K562 (cell line): ENCODE measurements around the gene KRT26. TPM values are rescaled to one million over a fixed set of nuclear protein-coding genes. Genes with fewer than 3 reads are reported as not detected.

ENCODE experiments used
- ATAC-seq: fragments of 200-7000 bp; cut with Tn5 transposase; 3 replicates; pipeline ENCODE4 v1.9.1; 2020; ENCODE audit warnings: moderate library complexity
- BruUV-seq: library from RNA; stranded (reverse); fragments of 400-500 nt; replicated peaks from 2 replicates; lab custom pipeline; 2021; lab: Mats Ljungman, UMichigan
- CTCF ChIA-PET: fragments of 300-600 bp; formaldehyde crosslinking; extraction: SDS; loops from one replicate; lab custom pipeline; 2021; ENCODE audit warnings: low intra/inter-chr PET ratio; lab: Yijun Ruan, JAX
- POLR2A ChIA-PET: fragments of 300-600, 350-650 bp; sonication (Branson Sonifier 250); formaldehyde crosslinking; extraction: SDS; loops from one replicate; lab custom pipeline; 2021; ENCODE audit warnings: antibody characterized with exemption, inconsistent platforms; lab: Yijun Ruan, JAX
- DNase-seq, 4 experiments: peaks; one replicate each; pipeline versions ENCODE4 v3.0.0 to v3.0.0-alpha.2; 2011 to 2018; ENCODE audit warnings: low spot score in 3 of 4, mixed read lengths in 3 of 4; ENCODE audit errors: extremely low read depth in 1 of 4
- FAIRE-seq: peaks from 2 replicates; lab custom pipeline; 2011; peaks lifted over from hg19 to GRCh38; lab: Jason Lieb, UNC
- H2AFZ ChIP-seq: 2 replicates; pipeline ENCODE4 v1.6.0; 2011; ENCODE audit warnings: low read depth, low read length, control low read depth, inconsistent platforms
- H3K27ac ChIP-seq: fragments of 200-600 bp; 3 replicates; pipeline ENCODE4 v1.8.0; 2011; ENCODE audit warnings: low read depth, mild to moderate bottlenecking, control low read depth, inconsistent platforms, low read length, moderate library complexity, mixed read lengths; ENCODE audit errors: extremely low read depth
- H3K27me3 ChIP-seq, 2 experiments: fragments of 300-600 bp in 1 of 2; 2 replicates in 1 of 2; 3 replicates in 1 of 2; pipeline versions ENCODE4 v1.6.0 to v1.8.0; 2011; ENCODE audit warnings: inconsistent platforms in 2 of 2, low read length in 2 of 2, mild to moderate bottlenecking in 1 of 2, mixed read lengths in 1 of 2, moderate library complexity in 1 of 2; ENCODE audit not compliant: control insufficient read depth in 2 of 2, insufficient read depth in 2 of 2
- H3K36me3 ChIP-seq: fragments of 300-600 bp; 3 replicates; pipeline ENCODE4 v1.8.0; 2011; ENCODE audit warnings: mild to moderate bottlenecking, low read length, inconsistent platforms; ENCODE audit not compliant: control insufficient read depth, insufficient read depth
- H3K4me1 ChIP-seq, 2 experiments: fragments of 200-600 bp in 1 of 2; replicated peaks in 1 of 2; 2 replicates in 1 of 2; 3 replicates in 1 of 2; pipeline versions ENCODE4 v1.5.1 to v1.8.0; 2011; ENCODE audit warnings: inconsistent platforms in 2 of 2, low read length in 2 of 2, mild to moderate bottlenecking in 1 of 2, mixed read lengths in 1 of 2, moderate library complexity in 1 of 2; ENCODE audit not compliant: control insufficient read depth in 2 of 2, insufficient read depth in 2 of 2
- H3K4me2 ChIP-seq: 2 replicates; pipeline ENCODE4 v1.6.1; 2011; ENCODE audit warnings: low read length, control low read depth, inconsistent platforms, mixed read lengths; ENCODE audit not compliant: insufficient read depth
- H3K4me3 ChIP-seq: fragments of 200-600 bp; sonication (generic), shearing (Covaris generic); 2 replicates; pipeline ENCODE4 v1.5.1; 2016; ENCODE audit warnings: control low read depth, inconsistent platforms
- H3K79me2 ChIP-seq: fragments of 200-600 bp; 3 replicates; pipeline ENCODE4 v1.8.0; 2011; ENCODE audit warnings: low read length, inconsistent platforms; ENCODE audit not compliant: control insufficient read depth, insufficient read depth
- H3K9ac ChIP-seq, 2 experiments: 2 replicates each; pipeline versions ENCODE4 v1.6.0 to v1.6.1; 2011; ENCODE audit warnings: low read depth in 2 of 2, low read length in 2 of 2, control low read depth in 1 of 2, inconsistent platforms in 1 of 2, mild to moderate bottlenecking in 1 of 2, mixed read lengths in 1 of 2; ENCODE audit not compliant: insufficient read depth in 1 of 2
- H3K9me1 ChIP-seq: one replicate; pipeline ENCODE4 v1.6.0; 2011; ENCODE audit warnings: inconsistent platforms, mild to moderate bottlenecking, low read length, moderate library complexity; ENCODE audit not compliant: control insufficient read depth, insufficient read depth
- H3K9me3 ChIP-seq: replicated peaks from 2 replicates; pipeline ENCODE4 v1.5.1; 2011; ENCODE audit warnings: low read depth, low read length, inconsistent platforms; ENCODE audit not compliant: control insufficient read depth, insufficient read depth
- H4K20me1 ChIP-seq: replicated peaks from 2 replicates; pipeline ENCODE4 v1.6.1; 2011; ENCODE audit warnings: low read length, inconsistent platforms, mixed read lengths; ENCODE audit not compliant: control insufficient read depth, insufficient read depth
- ASH1L ChIP-seq: fragments of 450-650 bp; IDR thresholded peaks from 2 replicates; pipeline ENCODE4 v1.6.1; 2018; ENCODE audit warnings: borderline replicate concordance, mild to moderate bottlenecking, low read depth; ENCODE audit not compliant: partially characterized antibody
- JUND ChIP-seq, 2 experiments: IDR thresholded peaks; 2 replicates in 1 of 2; 3 replicates in 1 of 2; pipeline ENCODE4 v1.6.1; 2011; ENCODE audit warnings: borderline replicate concordance in 2 of 2, low read depth in 2 of 2, low read length in 2 of 2, improper control_type of control experiment in 1 of 2, missing biosample characterization in 1 of 2, missing genetic modification characterization in 1 of 2, missing genetic modification reagents in 1 of 2
- REST ChIP-seq, 2 experiments: fragments of 450-650 bp; formaldehyde crosslinking in 1 of 2; IDR thresholded peaks; 2 replicates each; pipeline versions ENCODE4 v1.4.0 to v1.6.1; 2014 to 2020; ENCODE audit warnings: mild to moderate bottlenecking in 2 of 2, borderline replicate concordance in 1 of 2, low read depth in 1 of 2
- YY1 ChIP-seq, 3 experiments: IDR thresholded peaks; 2 replicates each; pipeline ENCODE4 v1.6.1; 2011; ENCODE audit warnings: low read length in 2 of 3, mild to moderate bottlenecking in 2 of 3, moderate library complexity in 2 of 3, borderline replicate concordance in 1 of 3, control low read depth in 1 of 3, low read depth in 1 of 3; ENCODE audit not compliant: insufficient read depth in 3 of 3, insufficient replicate concordance in 2 of 3, control insufficient read depth in 1 of 3, insufficient read length in 1 of 3; ENCODE audit errors: extremely low read depth in 1 of 3
- ZFX ChIP-seq: sonication (generic); formaldehyde crosslinking; IDR thresholded peaks from 2 replicates; pipeline ENCODE4 v1.8.0; 2022; ENCODE audit warnings: mild to moderate bottlenecking, missing genetic modification reagents, moderate library complexity
- ZNF354B ChIP-seq: fragments of 250-450 bp; sonication (Bioruptor Pico); IDR thresholded peaks from 2 replicates; pipeline ENCODE4 v1.4.0; 2020
- ZNF444 ChIP-seq: fragments of 250-450 bp; sonication (Bioruptor Pico); IDR thresholded peaks from 2 replicates; pipeline ENCODE4 v1.4.0; 2020; ENCODE audit warnings: mild to moderate bottlenecking, moderate library complexity
- ZNF449 ChIP-seq: fragments of 250-450 bp; sonication (Bioruptor Pico); IDR thresholded peaks from 2 replicates; pipeline ENCODE4 v1.8.0; 2022; ENCODE audit warnings: moderate library complexity, mild to moderate bottlenecking, inconsistent platforms
- ZNF584 ChIP-seq: fragments of 200-800 bp; sonication (Bioruptor generic); IDR thresholded peaks from 2 replicates; pipeline ENCODE4 v1.6.1; 2016; ENCODE audit warnings: low read depth, mild to moderate bottlenecking, missing genetic modification characterization, missing compliant biosample characterization
- WGBS: fragments of 100-300 bp; shearing (Covaris generic); methylation state at CpG from one replicate; pipeline ENCODE4 v1.1.6; 2016; ENCODE audit warnings: low coverage, mixed read lengths; ENCODE audit not compliant: insufficient coverage; ENCODE audit errors: missing lambda C conversion rate; 5-methylcytosine and 5-hydroxymethylcytosine counted together
- in situ Hi-C: fragments of 300-500 bp; cut with MboI; formaldehyde crosslinking; loops from 4 replicates; pipeline ENCODE4 v1.15.0; 2018; ENCODE audit warnings: inconsistent platforms, mixed read lengths
- intact Hi-C: fragments of 100-400 bp; cut with micrococcal nuclease; formaldehyde crosslinking; loops from 2 replicates; pipeline ENCODE4 v1.14.2; 2022
- polyA plus RNA-seq, 8 experiments: library from polyadenylated mRNA; depleted of rRNA in 4 of 8; stranded (reverse) in 5 of 8; unstranded in 3 of 8; fragments of >200 nt; fragmentation: Nextera tagmentation in 2 of 8; fragmentation: Illumina TruSeq in 1 of 8; extraction: Ambion mirVana in 2 of 8; extraction: Trizol in 1 of 8; gene quantifications; 2 replicates each; pipeline versions ENCODE4 v1.2.1 to v1.2.3, GENCODE V29; 2011 to 2014; ENCODE audit warnings: inconsistent platforms in 1 of 8, missing spikeins in 1 of 8
- total RNA-seq, 7 experiments: library from RNA; depleted of rRNA in 6 of 7; stranded (reverse); fragments of >200 nt in 6 of 7; fragmentation: Illumina TruSeq in 2 of 7; extraction: Trizol in 2 of 7; gene quantifications; 2 replicates each; pipeline versions ENCODE4 v1.2.1 to v1.2.3, GENCODE V29; 2011 to 2021; ENCODE audit warnings: low replicate concordance in 1 of 7

Gene KRT26
- total and polyA plus RNA-seq, 9 of the 15 experiments (the other 6 are each of a cell fraction or from before 2014, with no cell fraction given) = not detected

GRCh38 chr17:40791787-40792436 is 19.9 kb upstream of the KRT26 start:
- H3K36me3 ChIP-seq = no peaks in the 10 kb centered on the region
- H3K27me3 ChIP-seq = peaks cover 21 to 25% of the 10 kb centered on the region in 2 experiments
- in situ Hi-C loops = loop anchor here (5.0 kb wide), 1 partner anchor 175 kb away; no protein-coding TSS in a partner anchor
- H3K79me2 ChIP-seq = no peaks in the 10 kb centered on the region
- intact Hi-C loops = loop anchor here (1.0 to 2.0 kb wide), 2 partner anchors 171 to 177 kb away; no protein-coding TSS in a partner anchor
- no peak overlapping the region for H3K4me2 ChIP-seq
- ChIA-PET POLR2A (no interaction called here), CTCF (interaction anchor here (0.5 to 1.5 kb wide), 7 partner anchors 172 to 433 kb away, joined by 3 to 10 read pairs (median 4); no protein-coding TSS in a partner anchor)
- H3K9ac ChIP-seq = no peak overlapping the region
- ATAC-seq (no peak), FAIRE-seq (peak; percentile 82), DNase-seq (peak in 2 of 4 experiments; percentile 14 to 15)
- no peak overlapping the region for H3K4me3 ChIP-seq
- no peak overlapping the region for H3K27ac ChIP-seq
- no TSS peak for BruUV-seq
- 22% methylated on average over 6 of the region's 6 CpGs for WGBS
- no peaks in the 10 kb centered on the region for H3K9me1 ChIP-seq
- no peaks in the 10 kb centered on the region for H3K9me3 ChIP-seq
- no peak overlapping the region for H2AFZ ChIP-seq
- H4K20me1 ChIP-seq = no peaks in the 10 kb centered on the region
- peaks cover 3% of the 10 kb centered on the region in 2 experiments; a peak in 1 of 5 replicates for H3K4me1 ChIP-seq
- no peak for TF ChIP-seq ZNF584 (CRISPR knock-in tag)
- no peak for TF ChIP-seq JUND (IDR thresholded peaks at IDR 0.05; ENCODE audit: borderline replicate concordance, low read depth, low read length)
- no peak for TF ChIP-seq JUND (tag; IDR thresholded peaks at IDR 0.05; ENCODE audit: borderline replicate concordance, low read depth, low read length)
- no peak for TF ChIP-seq ZNF354B (CRISPR knock-in tag)
- no peak for TF ChIP-seq ZFX (CRISPR knock-in tag)
- TF ChIP-seq YY1 (IDR thresholded peaks at IDR 0.05; ENCODE audit: borderline replicate concordance in 1 of 3, control insufficient read depth in 1 of 3, extremely low read depth in 1 of 3, insufficient read depth in 3 of 3, insufficient read length in 1 of 3, insufficient replicate concordance in 2 of 3, low read depth in 1 of 3, low read length in 2 of 3) = no peak
- no peak for TF ChIP-seq ASH1L
- TF ChIP-seq ZNF444 = no peak
- TF ChIP-seq REST (IDR thresholded peaks at IDR 0.05; ENCODE audit: borderline replicate concordance) = peak; percentile 59; the same call in 1 of the 2 replicates
- no peak for TF ChIP-seq REST (CRISPR knock-in tag; IDR thresholded peaks at IDR 0.05; ENCODE audit: low read depth)
- no peak for TF ChIP-seq ZNF449 (CRISPR knock-in tag)
